ENCODE measurements around the gene GRIN2A. TPM values are rescaled to one million over a fixed set of nuclear protein-coding genes. Genes with fewer than 3 reads are reported as not detected.

GRIN2A gene
- total RNA-seq, 1 donor from 2014 or later: not detected

DNA sequence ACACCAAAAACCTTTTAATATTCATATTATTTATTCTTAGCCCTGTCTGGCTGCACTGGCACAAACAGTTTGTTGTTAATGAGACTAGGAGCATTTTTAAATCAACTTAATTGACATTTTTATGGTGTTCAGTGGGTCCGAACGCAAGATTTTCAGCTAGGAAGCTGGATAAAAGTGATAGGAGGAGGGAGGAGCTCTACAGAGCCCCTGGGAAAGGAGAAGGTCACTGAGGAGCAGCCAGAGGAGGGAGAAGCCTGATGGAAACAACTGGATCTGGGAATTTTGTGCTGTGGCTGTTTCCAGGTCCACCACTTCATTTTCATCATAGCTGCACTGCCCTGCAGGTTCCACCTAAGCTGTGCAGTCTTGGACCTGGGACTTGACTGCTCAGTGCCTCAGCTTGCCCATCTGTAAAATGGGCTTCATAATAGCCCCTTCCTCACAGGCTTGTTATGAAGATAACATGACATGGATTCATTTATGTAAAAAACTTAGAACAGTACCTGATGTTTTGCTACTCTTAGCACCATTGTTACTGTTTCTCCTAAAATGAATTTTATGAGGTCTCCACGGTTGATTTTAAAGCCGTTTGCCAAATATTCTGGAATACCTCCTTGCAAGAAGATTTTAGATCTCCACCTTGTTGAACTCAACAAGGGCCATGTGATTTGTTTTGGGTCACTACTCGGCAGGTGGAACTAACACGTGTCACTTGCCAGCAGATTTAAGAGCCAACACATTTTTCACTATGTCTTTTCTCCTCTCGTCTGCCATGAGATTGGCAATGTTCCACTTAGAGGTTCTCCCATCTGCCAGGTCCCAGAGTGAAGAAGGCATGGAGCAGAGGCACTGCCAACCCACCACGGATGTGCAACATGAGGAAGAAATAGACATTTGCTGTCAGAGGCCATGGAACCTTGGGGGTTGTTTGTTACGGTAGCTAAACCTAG, 18.7 kb upstream of the GRIN2A start:
- no peak for DNase-seq (ENCODE audit: low read depth)
- H3K36me3 ChIP-seq (ENCODE audit: control insufficient read depth, insufficient read depth, low read length): no peaks in the 10 kb centered on the region
- FAIRE-seq: peak; percentile 72
- no peak overlapping the region for H3K4me3 ChIP-seq (ENCODE audit: low read depth, low read length)
- TF ChIP-seq, protein P1, sequence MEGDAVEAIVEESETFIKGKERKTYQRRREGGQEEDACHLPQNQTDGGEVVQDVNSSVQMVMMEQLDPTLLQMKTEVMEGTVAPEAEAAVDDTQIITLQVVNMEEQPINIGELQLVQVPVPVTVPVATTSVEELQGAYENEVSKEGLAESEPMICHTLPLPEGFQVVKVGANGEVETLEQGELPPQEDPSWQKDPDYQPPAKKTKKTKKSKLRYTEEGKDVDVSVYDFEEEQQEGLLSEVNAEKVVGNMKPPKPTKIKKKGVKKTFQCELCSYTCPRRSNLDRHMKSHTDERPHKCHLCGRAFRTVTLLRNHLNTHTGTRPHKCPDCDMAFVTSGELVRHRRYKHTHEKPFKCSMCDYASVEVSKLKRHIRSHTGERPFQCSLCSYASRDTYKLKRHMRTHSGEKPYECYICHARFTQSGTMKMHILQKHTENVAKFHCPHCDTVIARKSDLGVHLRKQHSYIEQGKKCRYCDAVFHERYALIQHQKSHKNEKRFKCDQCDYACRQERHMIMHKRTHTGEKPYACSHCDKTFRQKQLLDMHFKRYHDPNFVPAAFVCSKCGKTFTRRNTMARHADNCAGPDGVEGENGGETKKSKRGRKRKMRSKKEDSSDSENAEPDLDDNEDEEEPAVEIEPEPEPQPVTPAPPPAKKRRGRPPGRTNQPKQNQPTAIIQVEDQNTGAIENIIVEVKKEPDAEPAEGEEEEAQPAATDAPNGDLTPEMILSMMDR (IDR thresholded peaks at IDR 0.05; ENCODE audit: insufficient read depth, low read length, severe bottlenecking): no peak
- H3K27me3 ChIP-seq (ENCODE audit: control insufficient read depth, insufficient read depth, low read length): no peaks in the 10 kb centered on the region

DNA sequence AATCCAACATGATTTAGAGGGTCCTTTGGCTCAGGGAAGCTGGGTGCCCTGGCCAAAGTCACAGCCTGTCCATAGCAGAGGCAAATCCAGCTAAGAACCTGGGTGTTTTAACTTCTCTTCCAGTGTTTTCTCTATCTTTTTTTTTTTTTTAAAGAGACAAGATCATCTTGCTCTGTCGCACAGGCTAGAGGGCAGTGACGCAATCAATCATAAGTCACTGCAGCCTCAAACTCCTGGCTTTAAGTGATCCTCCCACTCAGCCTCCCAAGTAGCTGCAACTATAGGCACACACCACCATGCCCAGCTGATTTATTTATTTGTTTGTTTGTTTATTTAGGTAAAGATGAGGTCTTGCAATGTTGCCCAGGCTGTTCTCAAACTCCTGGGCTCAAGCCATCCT, 14.8 kb upstream of the GRIN2A start:
- TF ChIP-seq, protein P1 (IDR thresholded peaks at IDR 0.05; ENCODE audit: insufficient read depth, low read length, severe bottlenecking): no peak

DNA sequence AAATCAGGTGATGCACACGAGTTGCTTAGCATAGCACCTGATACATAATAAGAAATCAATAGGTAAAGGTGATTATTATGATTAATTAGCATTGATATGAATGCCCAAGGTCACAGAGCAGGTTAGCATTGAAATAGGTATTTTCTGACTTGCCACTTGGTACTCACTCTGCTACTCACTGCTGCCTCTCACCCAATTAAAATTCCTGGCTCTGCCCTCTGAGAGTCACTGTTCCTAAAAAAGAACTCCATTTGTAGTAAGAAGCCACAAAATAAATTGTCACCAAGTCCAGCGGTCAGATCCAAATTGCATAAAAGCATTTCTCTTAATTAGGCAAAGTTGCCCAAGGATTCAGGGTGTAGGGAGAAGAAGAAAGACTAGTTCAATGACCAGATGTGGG, 8.9 kb upstream of the GRIN2A start:
- TF ChIP-seq, protein P1 (IDR thresholded peaks at IDR 0.05; ENCODE audit: insufficient read depth, low read length, severe bottlenecking): no peak
- Histone ChIP-seq H3K36me3 (ENCODE audit: control insufficient read depth, insufficient read depth, low read length) (no peaks in the 10 kb centered on the region), H3K27me3 (ENCODE audit: control insufficient read depth, insufficient read depth, low read length) (no peaks in the 10 kb centered on the region), H3K4me3 (ENCODE audit: low read depth, low read length) (no peak overlapping the region)
- FAIRE-seq: no peak
- no peak for DNase-seq (ENCODE audit: low read depth)

More for the DNA sequence above, 14.8 kb upstream of the GRIN2A start:
- Histone ChIP-seq H3K27me3 (ENCODE audit: control insufficient read depth, insufficient read depth, low read length) (no peaks in the 10 kb centered on the region), H3K36me3 (ENCODE audit: control insufficient read depth, insufficient read depth, low read length) (no peaks in the 10 kb centered on the region), H3K4me3 (ENCODE audit: low read depth, low read length) (no peak overlapping the region)
- FAIRE-seq (no peak), DNase-seq (ENCODE audit: low read depth) (no peak)

DNA sequence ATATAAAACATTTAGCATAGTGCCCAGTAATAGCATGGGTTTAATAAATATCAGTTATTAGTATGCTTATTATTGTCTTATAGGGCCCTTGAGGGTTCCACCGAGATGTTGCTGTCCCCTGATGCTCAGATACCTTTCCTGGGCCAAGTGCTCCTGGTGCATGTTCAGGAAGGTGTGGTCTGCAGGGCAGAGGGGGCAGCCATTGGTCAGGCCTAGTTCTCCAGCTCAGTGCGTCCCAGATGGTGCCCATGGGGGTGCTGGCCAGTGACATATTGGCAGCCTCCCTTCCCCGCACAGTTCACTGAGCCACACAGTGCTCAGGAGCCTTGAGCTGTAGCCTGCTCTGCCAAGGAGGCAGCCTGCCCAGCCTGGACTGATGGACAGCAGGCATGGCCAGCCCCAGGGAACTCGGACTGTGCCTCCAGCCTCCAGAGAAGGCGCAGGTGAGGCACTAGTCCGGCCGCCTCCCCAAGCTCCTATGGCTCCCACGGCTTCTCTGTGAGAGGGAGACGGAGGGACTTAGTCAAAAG, 7.7 kb upstream of the GRIN2A start:
- H3K36me3 ChIP-seq (ENCODE audit: control insufficient read depth, insufficient read depth, low read length): no peaks in the 10 kb centered on the region
- TF ChIP-seq, protein P1 (IDR thresholded peaks at IDR 0.05; ENCODE audit: insufficient read depth, low read length, severe bottlenecking): no peak
- FAIRE-seq (no peak), DNase-seq (ENCODE audit: low read depth) (no peak)
- no peak overlapping the region for H3K4me3 ChIP-seq (ENCODE audit: low read depth, low read length)
- no peaks in the 10 kb centered on the region for H3K27me3 ChIP-seq (ENCODE audit: control insufficient read depth, insufficient read depth, low read length)

DNA sequence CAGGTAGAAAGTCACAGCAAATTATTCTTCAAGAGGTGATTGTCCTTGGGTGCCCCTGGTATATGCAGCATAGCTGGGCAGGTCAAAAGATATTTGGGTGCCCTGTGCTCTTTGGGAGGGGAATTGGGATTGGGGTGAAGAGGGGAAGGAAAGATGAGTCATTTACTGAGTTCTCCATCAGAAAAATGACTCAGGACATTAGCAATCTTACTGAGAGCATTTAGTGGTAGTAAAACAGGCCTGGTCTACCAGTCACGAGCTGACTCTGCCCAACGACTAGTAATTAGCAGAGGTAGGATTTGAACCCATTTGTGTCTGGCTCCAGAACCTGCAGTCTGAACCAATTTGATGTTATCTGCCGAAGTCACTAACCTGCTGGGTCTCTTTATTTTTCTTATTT, 6.0 kb upstream of the GRIN2A start:
- TF ChIP-seq, protein P1 (IDR thresholded peaks at IDR 0.05; ENCODE audit: insufficient read depth, low read length, severe bottlenecking): no peak
- Histone ChIP-seq H3K4me3 (ENCODE audit: low read depth, low read length) (no peak overlapping the region), H3K36me3 (ENCODE audit: control insufficient read depth, insufficient read depth, low read length) (no peaks in the 10 kb centered on the region), H3K27me3 (ENCODE audit: control insufficient read depth, insufficient read depth, low read length) (no peaks in the 10 kb centered on the region)
- DNase-seq (ENCODE audit: low read depth) (peak; percentile 17), FAIRE-seq (no peak)

All from bronchial epithelial cell (primary cell).